MM.1S (cell line): ENCODE results near the gene DELE1.

ENCODE experiments used
- DNase-seq: peaks from one replicate; pipeline ENCODE4 v3.0.0-alpha.2; 2015
- H2AFZ ChIP-seq: fragments of 300-600 bp; sonication (generic); 2 replicates; pipeline ENCODE4 v1.6.0; 2016; ENCODE audit warnings: antibody characterized with exemption, low read length
- H3F3A ChIP-seq: fragments of 300-600 bp; sonication (generic); 2 replicates; pipeline ENCODE4 v1.6.1; 2016; ENCODE audit warnings: mild to moderate bottlenecking, antibody characterized with exemption, low read length, moderate library complexity, mixed read lengths; ENCODE audit not compliant: insufficient read depth
- H3K27ac ChIP-seq: fragments of 300-600 bp; sonication (generic); 2 replicates; pipeline ENCODE4 v1.5.1; 2016; ENCODE audit warnings: mild to moderate bottlenecking, low read length
- H3K27me3 ChIP-seq: fragments of 300-600 bp; sonication (generic); replicated peaks from 2 replicates; pipeline ENCODE4 v1.6.0; 2016; ENCODE audit warnings: low read length; ENCODE audit not compliant: insufficient read depth
- H3K36me3 ChIP-seq: fragments of 300-600 bp; sonication (generic); replicated peaks from 2 replicates; pipeline ENCODE4 v1.6.1; 2016; ENCODE audit warnings: mild to moderate bottlenecking, low read length, mixed read lengths; ENCODE audit not compliant: insufficient read depth
- H3K4me1 ChIP-seq: fragments of 300-600 bp; sonication (generic); 2 replicates; pipeline ENCODE4 v1.6.1; 2016; ENCODE audit warnings: low read length, mixed read lengths
- H3K4me2 ChIP-seq: fragments of 300-600 bp; sonication (generic); 2 replicates; pipeline ENCODE4 v1.6.0; 2016; ENCODE audit warnings: low read depth, low read length
- H3K4me3 ChIP-seq: fragments of 300-600 bp; sonication (generic); 2 replicates; pipeline ENCODE4 v1.5.1; 2016; ENCODE audit warnings: low read length, mixed read lengths
- H3K79me2 ChIP-seq: fragments of 300-600 bp; sonication (generic); 2 replicates; pipeline ENCODE4 v1.6.1; 2016; ENCODE audit warnings: mixed run types, low read length, mixed read lengths
- H3K9ac ChIP-seq: fragments of 300-600 bp; sonication (generic); 2 replicates; pipeline ENCODE4 v1.6.1; 2016; ENCODE audit warnings: low read length, mixed read lengths
- H3K9me2 ChIP-seq: fragments of 300-600 bp; sonication (generic); replicated peaks from 2 replicates; pipeline ENCODE4 v1.6.1; 2016; ENCODE audit warnings: mild to moderate bottlenecking, low read length, mixed read lengths; ENCODE audit not compliant: insufficient read depth
- H3K9me3 ChIP-seq: fragments of 300-600 bp; sonication (generic); replicated peaks from 2 replicates; pipeline ENCODE4 v1.6.1; 2016; ENCODE audit warnings: mild to moderate bottlenecking, low read length, mixed read lengths; ENCODE audit not compliant: insufficient read depth
- H4K20me1 ChIP-seq: fragments of 300-600 bp; sonication (generic); 2 replicates; pipeline ENCODE4 v1.6.1; 2016; ENCODE audit warnings: mild to moderate bottlenecking, low read length, moderate library complexity, mixed read lengths; ENCODE audit not compliant: insufficient read depth
- EZH2 ChIP-seq: fragments of 300-600 bp; sonication (generic); optimal IDR thresholded peaks from 2 replicates; pipeline ENCODE3; 2017; ENCODE audit warnings: low read depth, mild to moderate bottlenecking, antibody characterized with exemption, low read length, mixed read lengths
- EZH2phosphoT487 ChIP-seq: fragments of 300-600 bp; sonication (generic); IDR thresholded peaks from 2 replicates; pipeline ENCODE4 v1.6.1; 2018; ENCODE audit warnings: antibody characterized with exemption, low read length
- TF ChIP-seq, protein P1 (sequence below): fragments of 300-600 bp; sonication (generic); IDR thresholded peaks from 2 replicates; pipeline ENCODE4 v1.5.1; 2016; ENCODE audit warnings: antibody characterized with exemption, low read length, mixed read lengths

The DELE1 gene

DNA sequence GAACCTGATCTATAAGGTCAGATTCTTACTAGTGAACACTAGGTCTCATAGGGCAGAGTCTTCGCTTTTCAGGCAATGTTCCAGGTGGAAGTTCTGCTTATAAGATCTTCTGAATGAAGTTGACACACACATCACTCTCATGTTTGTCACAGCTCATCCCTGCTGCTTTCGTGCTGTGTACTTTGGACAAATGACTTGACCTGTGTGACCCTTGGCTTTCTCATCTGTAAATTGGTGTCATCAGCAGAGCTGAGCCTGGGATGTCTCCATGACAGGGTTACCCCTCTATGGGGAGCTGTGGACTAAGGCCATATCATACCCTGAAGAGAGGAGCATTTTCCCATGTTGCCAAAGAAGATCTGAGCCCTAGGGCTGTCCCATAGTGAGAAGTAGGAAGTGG lies 2.8 kb downstream of the DELE1 start:
- no peak for TF ChIP-seq EZH2phosphoT487
- TF ChIP-seq, protein P1, sequence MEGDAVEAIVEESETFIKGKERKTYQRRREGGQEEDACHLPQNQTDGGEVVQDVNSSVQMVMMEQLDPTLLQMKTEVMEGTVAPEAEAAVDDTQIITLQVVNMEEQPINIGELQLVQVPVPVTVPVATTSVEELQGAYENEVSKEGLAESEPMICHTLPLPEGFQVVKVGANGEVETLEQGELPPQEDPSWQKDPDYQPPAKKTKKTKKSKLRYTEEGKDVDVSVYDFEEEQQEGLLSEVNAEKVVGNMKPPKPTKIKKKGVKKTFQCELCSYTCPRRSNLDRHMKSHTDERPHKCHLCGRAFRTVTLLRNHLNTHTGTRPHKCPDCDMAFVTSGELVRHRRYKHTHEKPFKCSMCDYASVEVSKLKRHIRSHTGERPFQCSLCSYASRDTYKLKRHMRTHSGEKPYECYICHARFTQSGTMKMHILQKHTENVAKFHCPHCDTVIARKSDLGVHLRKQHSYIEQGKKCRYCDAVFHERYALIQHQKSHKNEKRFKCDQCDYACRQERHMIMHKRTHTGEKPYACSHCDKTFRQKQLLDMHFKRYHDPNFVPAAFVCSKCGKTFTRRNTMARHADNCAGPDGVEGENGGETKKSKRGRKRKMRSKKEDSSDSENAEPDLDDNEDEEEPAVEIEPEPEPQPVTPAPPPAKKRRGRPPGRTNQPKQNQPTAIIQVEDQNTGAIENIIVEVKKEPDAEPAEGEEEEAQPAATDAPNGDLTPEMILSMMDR = no peak
- no peak for TF ChIP-seq EZH2
- Histone ChIP-seq H3K27ac (no peak overlapping the region), H3K27me3 (no peaks in the 10 kb centered on the region), H3K4me2 (no peak overlapping the region), H3K79me2 (peaks cover 30% of the 10 kb centered on the region), H2AFZ (no peak overlapping the region), H3F3A (no peaks in the 10 kb centered on the region), H3K9me3 (no peaks in the 10 kb centered on the region), H4K20me1 (no peaks in the 10 kb centered on the region), H3K36me3 (peaks cover 6% of the 10 kb centered on the region; the same call in 1 of the 2 replicates), H3K9me2 (no peaks in the 10 kb centered on the region), H3K4me1 (peaks cover 4% of the 10 kb centered on the region; the same call in 1 of the 2 replicates), H3K4me3 (no peak overlapping the region), H3K9ac (no peak overlapping the region)
- DNase-seq = no peak

DNA sequence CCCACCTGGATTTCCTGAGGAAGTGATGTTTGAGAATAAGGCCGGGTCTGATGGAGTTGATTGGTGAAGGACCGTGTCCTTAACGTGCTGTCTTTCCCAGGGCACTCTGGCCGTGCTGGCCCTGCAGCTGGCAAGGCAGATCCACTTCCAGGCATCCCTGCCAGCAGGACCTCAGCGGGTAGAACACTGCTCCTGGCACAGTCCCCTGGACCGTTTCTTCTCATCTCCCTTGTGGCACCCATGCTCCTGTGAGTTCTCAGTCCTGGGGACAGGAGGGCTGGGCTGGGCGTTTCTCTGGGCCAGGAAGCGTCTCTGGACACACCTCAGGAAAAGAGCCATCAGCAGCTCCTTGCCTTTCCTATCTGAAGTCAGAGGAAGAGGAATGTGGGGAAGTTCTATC lies 4.4 kb downstream of the DELE1 start:
- DNase-seq = no peak
- H3K4me3 ChIP-seq = no peak overlapping the region
- peaks cover 28% of the 10 kb centered on the region for H3K79me2 ChIP-seq
- no peak overlapping the region for H3K4me2 ChIP-seq
- H4K20me1 ChIP-seq = no peaks in the 10 kb centered on the region
- TF ChIP-seq EZH2 = no peak
- TF ChIP-seq, protein P1 = no peak
- no peak overlapping the region for H3K9ac ChIP-seq
- H3K4me1 ChIP-seq = peaks cover 4% of the 10 kb centered on the region; the same call in 1 of the 2 replicates
- no peak overlapping the region for H2AFZ ChIP-seq
- H3K9me2 ChIP-seq = no peaks in the 10 kb centered on the region
- peaks cover 6% of the 10 kb centered on the region; the same call in 1 of the 2 replicates for H3K36me3 ChIP-seq
- H3F3A ChIP-seq = no peaks in the 10 kb centered on the region
- H3K27me3 ChIP-seq = no peaks in the 10 kb centered on the region
- H3K27ac ChIP-seq = no peak overlapping the region
- no peaks in the 10 kb centered on the region for H3K9me3 ChIP-seq

DNA sequence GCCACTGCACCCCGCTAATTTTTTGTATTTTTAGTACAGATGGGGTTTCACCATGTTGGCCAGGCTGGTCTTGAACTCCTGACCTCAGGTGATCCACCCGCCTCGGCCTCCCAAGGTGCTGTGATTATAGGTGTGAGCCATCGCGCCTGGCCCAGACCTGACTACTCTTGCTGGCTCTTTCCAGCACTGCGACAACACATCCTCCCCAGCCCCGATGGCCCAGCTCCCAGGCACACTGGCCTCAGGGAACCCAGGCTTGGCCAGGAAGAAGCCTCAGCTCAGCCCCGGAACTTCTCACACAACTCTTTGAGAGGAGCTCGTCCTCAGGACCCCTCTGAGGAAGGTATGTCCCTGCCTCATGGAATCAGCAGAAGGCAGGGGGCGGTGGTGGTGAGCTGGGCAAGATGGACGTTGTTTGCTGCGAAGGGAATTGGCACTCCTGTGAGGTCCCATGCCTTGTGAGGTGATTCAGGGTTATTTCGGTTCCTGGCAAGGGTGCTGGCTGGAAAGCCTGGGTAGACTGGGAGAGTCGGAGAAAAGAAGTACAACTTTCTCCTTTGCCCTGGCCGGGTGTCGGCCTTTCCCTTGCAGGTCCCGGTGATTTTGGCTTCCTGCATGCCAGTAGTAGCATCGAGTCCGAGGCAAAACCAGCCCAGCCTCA lies 5.9 kb downstream of the DELE1 start:
- 0 out of 2 replicates have a peak, but pooled peaks cover under 1% of the 10 kb centered on the region for H3K4me1 ChIP-seq
- H3K36me3 ChIP-seq = peaks cover 6% of the 10 kb centered on the region; the same call in 1 of the 2 replicates
- H3K9ac ChIP-seq = no peak overlapping the region
- H2AFZ ChIP-seq = no peak overlapping the region
- no peak overlapping the region for H3K4me2 ChIP-seq
- H3K27ac ChIP-seq = no peak overlapping the region
- no peak overlapping the region for H3K4me3 ChIP-seq
- H4K20me1 ChIP-seq = no peaks in the 10 kb centered on the region
- no peak for DNase-seq
- H3K9me2 ChIP-seq = no peaks in the 10 kb centered on the region
- H3K79me2 ChIP-seq = peaks cover 18% of the 10 kb centered on the region
- no peaks in the 10 kb centered on the region for H3K9me3 ChIP-seq
- H3F3A ChIP-seq = no peaks in the 10 kb centered on the region
- TF ChIP-seq, protein P1 = no peak
- TF ChIP-seq EZH2 (no peak), EZH2phosphoT487 (no peak)
- no peaks in the 10 kb centered on the region for H3K27me3 ChIP-seq
